Fibroblast of skin of back (primary cell): ENCODE data around the gene DBN1.

Experiments used
- DNase-seq: peaks from one replicate; pipeline ENCODE4 v3.0.0-alpha.2; 2013

The DBN1 gene

DNA sequence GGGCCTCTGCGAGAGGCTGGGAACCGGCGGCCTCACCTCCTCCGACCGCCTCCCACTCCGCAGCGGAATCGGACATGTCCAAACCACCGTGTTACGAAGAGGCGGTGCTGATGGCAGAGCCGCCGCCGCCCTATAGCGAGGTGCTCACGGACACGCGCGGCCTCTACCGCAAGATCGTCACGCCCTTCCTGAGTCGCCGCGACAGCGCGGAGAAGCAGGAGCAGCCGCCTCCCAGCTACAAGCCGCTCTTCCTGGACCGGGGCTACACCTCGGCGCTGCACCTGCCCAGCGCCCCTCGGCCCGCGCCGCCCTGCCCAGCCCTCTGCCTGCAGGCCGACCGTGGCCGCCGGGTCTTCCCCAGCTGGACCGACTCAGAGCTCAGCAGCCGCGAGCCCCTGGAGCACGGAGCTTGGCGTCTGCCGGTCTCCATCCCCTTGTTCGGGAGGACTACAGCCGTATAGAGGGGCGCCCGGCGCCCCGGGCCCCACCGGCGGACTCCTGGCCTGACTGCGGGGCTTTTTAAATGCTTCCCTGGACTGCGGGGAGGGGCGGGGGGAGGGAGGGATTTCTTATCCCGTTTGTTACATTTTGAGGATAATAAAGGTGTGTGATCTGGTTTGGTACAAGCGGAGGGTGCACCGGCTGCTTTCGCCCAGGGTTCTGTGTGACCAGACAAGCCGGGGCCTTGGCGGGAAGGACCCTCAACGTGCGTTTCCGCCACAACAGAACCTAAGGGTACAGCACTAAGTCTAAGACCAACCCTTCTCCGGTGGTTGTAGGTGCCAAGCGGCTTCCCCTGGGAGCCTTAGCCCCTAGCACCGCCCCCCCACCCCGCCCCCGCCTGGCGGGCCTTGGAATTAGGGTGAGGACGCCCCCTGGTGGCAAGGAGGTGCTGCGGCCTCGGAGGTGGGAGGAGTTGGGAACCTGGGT is 17.5 kb downstream of the DBN1 start:
- DNase-seq: peak; percentile 80

DNA sequence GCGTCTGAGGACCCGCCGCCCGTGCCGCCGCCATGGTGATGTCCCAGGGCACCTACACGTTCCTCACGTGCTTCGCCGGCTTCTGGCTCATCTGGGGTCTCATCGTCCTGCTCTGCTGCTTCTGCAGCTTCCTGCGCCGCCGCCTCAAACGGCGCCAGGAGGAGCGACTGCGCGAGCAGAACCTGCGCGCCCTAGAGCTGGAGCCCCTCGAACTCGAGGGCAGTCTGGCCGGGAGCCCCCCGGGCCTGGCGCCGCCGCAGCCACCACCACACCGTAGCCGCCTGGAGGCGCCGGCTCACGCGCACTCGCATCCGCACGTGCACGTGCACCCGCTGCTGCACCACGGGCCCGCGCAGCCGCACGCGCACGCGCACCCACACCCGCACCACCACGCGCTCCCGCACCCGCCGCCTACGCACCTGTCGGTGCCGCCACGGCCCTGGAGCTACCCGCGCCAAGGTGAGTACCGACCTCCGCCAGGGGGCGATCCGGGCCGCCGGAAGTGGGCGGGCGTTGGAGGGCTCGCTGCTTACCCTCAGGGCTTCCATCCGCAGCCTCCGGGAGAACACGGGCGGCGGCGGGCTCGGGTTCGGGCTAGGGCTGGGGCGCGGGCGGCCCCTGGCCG is 18.3 kb downstream of the DBN1 start:
- peak; percentile 67 for DNase-seq

DNA sequence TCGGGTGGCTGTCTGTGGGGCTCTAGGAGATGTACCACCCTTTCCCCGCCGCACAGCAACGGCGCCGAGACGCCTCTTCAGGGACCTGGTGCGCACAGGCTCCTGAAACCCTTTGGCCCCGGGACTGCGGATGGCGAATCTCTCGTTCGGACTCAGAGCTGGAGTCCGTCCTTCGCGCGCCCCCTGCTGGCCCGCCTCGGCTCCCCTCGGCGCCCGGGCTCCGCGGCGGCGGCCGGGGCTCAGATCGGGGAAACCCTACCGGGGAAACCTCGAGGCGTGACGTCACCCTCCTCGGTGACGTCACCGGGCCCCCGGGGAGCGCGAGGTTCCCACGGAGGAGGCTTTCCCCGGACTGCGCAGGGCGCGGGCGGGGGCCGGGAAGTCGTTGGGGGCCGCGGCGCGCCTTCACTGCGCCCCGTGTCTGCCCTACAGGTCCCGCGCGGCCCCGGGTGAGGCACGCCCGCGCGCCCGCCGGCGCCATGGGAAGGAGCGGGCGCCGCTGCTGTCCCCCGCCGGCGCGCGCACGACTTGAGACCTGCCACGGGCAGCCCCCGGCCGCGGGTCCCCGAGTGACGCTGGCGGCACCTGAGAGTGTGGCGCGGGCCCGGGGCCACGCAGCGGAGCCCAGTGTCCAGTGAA is 18.9 kb downstream of the DBN1 start:
- DNase-seq: peak; percentile 85

GRCh38 chr5:177453852-177454396 is 19.5 kb downstream of the DBN1 start:
- DNase-seq: no peak

DNA sequence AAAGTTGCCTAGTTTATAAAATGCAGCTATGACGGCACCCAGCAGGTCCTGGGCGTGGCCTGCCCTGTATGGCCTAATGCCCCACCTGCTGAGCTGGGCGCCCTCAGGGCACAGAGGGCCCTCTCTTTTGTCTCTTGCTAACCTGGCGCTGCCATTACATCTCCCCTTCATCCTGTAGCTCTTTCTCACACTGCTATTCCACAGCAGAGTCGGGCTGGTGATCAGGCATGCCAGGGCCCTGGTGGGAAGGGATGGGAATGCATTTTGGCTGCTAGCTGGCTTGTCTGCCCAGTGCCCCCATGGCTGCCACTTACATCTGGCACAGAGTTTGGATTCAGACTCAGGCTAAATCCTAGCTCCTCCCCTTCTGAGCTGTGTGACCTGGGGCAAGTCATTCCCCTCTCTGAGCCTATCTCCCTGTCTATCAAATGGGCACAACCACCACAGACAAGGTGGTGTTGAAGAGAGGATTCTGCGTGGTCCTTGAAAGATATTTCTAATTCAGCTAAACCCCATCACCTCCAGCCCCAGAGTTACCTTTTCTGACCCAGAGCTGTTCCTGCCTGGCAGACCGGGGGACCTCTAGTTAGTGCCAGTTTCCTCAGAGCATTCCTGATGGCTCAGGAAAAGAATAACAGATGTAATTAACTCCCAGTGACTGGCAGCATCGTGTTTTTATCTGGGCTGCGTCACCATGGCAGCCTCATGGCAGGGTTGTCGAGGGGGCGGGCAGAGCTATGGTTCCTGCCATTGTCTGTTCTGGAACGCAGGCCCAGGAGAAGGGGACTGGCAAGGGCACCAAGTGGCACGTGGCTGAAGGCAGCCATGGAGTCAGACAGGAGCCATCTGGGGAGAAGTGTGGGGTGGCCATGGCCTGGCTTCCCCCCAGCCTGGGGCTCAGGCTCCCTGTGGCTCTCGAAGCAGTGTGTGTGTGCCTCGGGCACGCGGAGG is 20.5 kb downstream of the DBN1 start:
- DNase-seq: no peak

- DNase-seq: no peak
Observed at GRCh38 chr5:177450667-177451424, 22.6 kb downstream of the DBN1 start.

DNA sequence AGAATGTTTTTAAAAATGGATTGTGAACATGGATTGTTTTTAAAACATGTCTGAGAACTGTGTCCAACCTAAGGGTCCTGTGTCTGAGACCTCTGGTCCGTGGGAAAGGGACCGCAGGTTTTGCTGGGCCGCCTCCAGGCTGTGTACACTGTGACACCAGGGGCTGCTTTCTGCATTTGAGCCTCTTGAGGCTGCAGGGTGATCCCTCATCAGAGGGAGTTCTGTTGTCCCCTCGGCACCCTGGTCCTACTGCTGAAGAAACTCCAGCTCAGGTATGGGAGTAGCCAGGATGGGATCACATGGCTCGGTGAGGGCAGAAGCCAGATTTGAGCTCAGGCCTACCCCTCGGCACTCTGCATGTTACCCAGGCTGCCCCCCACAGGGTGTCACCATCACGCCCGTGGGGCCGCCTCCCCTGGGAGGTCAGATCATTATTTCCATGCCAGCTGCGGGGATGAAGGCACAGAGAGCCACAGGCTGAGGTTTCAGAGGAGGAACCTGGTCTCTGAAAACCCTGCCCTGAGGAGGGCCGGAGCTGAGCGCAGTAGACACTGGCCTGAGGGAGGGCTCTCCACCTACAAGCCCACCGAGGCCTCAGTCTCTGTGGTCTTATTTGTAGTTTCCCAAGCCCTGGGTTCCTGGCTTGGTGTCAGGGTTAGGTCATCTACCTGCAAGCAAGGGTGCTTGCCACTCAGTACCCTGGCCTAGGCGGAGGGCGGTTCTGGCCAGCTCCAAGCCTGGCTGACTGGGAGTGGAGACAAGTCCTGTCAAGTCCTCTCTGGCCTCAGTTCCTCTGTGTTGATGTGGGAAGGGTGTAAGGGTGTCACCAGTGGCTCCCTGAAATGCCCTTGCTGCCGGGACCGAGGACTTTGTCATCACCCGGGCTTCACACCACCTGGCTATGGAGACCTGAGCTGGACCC is 24.0 kb downstream of the DBN1 start:
- DNase-seq: no peak

DNA sequence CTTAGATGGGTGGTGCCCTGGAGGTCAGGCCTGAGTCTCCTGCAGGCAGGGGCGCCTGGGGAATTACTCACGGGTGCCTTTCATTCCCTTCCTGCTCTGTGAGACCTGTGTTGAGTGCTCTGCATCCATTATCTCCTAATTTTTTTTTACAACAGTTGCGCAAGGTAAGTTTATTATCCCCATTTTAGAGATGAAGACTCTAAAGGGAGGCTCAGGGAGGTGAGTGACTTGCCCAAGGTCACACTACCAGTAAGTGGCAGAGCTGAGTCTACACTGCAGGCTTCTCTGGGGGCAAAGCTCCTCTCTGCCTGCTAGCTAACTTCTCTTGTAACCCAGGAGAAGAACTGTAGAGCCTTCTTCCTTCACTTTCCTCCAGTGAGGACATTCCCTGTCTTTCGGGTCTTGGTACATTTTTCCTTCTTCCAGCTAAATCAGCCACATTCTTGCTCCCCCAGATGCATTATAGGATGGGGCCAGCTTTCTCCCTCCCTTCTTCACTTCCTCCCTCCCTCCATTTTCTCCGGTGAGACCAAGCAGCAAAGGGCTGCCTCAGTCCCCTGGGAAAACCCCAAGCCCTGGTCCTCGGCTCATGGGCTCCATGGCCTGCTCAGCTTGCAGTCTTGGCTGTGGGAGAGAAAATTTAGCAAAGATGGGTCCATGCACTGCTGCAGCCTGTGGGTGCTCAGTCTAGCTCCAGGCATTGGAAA is 25.0 kb downstream of the DBN1 start:
- DNase-seq: no peak

GRCh38 chr5:177447611-177448243 is 25.7 kb downstream of the DBN1 start:
- DNase-seq: peak; percentile 81

DNA sequence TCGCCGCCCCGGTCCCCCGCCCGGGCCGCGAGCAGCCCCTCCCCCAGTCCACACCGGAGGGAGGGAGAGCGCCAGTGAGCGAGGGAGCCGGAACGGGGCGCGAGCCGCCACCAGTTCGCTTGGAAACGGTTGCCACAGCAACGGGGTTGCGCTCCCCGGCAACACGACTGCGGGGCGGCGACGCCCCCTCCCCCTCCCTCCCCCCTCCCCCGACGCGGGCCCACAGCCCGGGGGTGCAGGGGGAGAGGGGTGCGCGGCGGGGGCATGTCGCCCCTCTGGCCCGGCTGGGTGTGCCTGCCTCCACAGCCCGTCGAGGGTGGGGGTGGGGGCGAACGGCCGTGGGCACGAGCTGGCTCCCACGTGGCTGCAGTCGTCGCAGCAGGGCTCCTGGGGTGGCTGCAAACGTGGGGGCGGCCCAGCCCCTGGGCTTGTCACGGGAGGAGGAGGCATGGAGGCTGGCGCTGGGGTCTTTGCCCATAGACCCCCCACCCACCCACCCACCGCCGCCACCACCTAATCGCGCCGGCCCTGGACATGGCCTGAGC is 26.3 kb downstream of the DBN1 start:
- DNase-seq: peak; percentile 46

DNA sequence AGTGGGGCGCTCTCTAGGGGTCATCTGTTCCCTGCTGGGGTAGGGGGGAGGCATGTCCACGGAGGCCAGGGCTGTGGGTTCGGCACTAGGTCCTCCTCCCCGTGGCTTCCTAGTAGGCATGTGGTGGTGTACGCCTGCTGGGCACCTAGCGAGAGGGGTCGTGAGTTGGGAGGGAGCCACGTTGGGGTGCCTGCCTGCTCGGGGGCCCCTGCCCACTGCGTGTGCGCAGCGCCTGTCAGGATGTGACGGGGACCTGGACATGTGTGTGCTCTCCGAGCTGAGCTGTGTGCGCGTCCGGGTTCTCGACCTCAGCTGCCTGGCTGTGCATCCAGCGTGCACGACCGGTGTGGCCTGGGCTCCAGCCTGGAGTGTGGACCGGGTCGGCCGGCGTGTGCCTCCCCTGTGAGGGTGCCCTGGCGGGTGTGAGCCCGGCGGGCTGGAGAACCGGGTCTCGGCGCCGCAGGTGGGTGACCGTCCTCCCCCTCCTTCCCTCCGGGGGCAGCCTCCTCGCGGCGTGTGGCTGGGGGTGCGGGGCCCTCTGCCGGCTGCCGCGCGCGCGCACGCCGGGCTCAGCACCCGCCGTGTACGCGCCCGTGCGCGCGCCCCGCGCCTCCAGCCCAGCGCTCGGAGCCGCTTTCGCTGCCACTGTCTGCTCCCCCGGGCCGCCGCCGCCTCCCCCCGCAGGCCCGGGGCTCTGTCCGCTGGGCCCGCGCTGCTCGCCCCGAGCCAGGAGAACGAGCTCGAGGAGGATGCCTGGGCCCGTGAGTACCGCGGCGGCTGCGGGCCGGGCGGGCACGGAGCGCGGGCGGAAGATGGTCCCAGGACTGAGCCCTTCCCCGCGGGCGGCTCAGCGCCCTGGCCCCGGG is 27.0 kb downstream of the DBN1 start, which contains the start of gene PRR7:
Gene PRR7 (plus strand): TSS at position 615 of the 866 bp plus-strand sequence. CDS start 8,254 bp downstream, outside the sequence.
- DNase-seq: peak; percentile 70

GRCh38 chr5:177445917-177446199 is 27.6 kb downstream of the DBN1 start:
- DNase-seq: no peak

DNA sequence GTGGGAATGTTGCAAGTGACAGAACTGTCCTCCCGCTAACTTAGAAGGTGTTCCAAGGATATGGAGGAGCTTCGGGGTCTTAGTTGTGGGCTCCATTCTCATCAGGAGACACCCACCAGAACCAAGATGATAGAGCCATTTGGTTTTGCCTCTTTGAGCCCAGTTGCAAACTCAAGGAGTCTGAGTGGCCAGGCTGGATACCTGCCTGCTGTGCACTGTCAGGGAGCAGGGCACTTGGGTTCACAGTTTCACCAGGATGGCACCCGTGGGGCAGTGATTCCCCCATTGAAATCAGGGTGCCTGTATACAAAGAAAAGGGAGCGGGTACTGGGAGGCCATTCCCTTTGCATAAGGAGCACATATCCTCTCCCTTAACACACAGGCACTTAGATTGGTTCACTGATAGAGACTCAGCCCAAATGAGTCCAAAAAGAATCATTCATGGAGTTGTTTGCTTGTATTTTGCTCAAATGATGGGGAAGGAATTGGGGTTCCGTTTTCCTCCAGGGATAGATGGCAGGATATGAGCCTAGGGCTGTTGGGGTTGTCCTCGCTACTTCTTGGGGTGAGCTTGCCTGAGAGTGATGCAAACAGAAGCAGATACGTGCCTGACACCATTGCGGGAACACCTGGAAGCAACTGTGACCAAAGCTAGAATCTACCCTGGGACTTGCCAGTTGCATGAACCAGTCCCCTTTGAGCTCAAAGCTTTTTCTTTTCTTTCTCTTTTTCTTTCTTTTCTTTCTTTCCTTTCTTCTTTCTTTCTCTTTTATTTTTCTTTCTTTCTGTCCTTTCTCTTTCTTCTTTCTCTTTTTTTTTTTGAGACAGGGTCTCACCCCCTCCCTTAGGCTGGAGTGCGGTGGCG is 28.1 kb downstream of the DBN1 start:
- no peak for DNase-seq

DNA sequence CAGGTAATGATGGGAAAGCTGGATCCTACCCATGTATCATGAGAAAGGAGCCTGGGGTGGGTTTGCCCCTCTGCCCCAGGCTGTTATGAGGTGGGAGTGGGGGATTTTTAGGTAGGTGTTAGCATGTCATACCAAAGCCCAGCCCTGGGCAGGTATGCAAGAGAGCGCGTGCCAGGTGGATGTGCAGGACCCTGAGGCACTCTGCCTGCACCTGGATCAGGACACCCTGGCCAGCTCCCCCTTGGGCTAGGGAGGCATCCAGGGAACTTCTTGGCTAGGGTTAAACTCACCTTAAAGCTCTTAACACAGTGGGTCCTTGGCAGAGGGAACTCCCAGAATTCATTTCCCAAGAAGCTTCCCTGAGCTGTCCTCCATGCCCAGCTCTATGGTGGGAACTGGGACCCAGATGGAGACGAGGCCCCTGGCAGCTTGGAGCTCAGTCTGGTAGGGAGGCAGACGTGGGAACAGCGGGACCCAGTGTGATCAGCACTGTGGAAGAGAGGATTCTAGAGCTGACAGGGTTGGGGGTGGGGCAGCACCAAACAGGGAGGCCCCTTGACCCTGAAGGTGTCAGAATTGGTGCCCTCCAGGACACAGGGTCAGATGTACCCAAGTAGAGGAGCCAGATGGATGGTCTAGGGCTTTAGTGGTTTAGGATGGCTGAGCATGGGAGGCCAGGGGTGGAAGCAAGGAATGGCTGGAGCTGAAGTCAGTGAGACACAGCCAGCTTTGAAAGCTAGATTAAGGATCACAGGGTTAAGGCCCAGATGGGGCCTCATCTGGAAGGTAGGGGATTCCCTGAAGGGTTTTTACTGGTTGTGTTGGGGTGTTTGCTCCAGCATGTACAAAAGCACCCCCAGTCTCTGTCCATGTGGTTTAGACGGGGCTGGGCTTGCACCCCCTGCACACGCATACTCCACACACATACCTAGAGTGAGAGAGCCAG is 29.1 kb downstream of the DBN1 start:
- no peak for DNase-seq
